Caki2 (cell line): ENCODE results near the gene PHLDB1. TPM values are rescaled to one million over a fixed set of nuclear protein-coding genes. Genes with fewer than 3 reads are reported as not detected.
A peak's percentile ranks its signal among the peaks of the same experiment; 100 is the strongest.
"Not testable (repeated sequence)": the region's sequence is repeated elsewhere in the genome, so short reads cannot be mapped to it uniquely, and the experiment has no call there.

Experiments
- DNase-seq: peaks from one replicate; pipeline ENCODE4 v3.0.0-alpha.2; 2015; ENCODE audit warnings: low read depth
- in situ Hi-C: cut with HindIII; loops from 2 replicates; pipeline ENCODE4 v1.10.0; 2016; ENCODE audit warnings: low sequenced_read_pairs, low pct_unique_long_range_greater_than_20kb, mixed read lengths
- total RNA-seq: library from RNA; depleted of rRNA; stranded (reverse); fragments of >200 nt; shearing (Covaris generic); gene quantifications from 2 replicates; pipeline ENCODE4 v1.2.3, GENCODE V29; 2014; ENCODE audit warnings: low replicate concordance

Gene PHLDB1
- total RNA-seq, 1 experiment from 2014 or later, result 26.6 TPM

- DNase-seq, in situ Hi-C loops: not testable (repeated sequence)
Observed at GRCh38 chr11:118603709-118604108, 3.7 kb upstream of the PHLDB1 start.

GRCh38 chr11:118604566-118604965, 2.8 kb upstream of the PHLDB1 start:
- in situ Hi-C loops, result no loop called here
- DNase-seq, result no peak

GRCh38 chr11:118605116-118605867, 2.1 kb upstream of the PHLDB1 start:
- in situ Hi-C loops, result no loop called here
- DNase-seq, result no peak

GRCh38 chr11:118606157-118606843, 1.1 kb upstream of the PHLDB1 start:
- in situ Hi-C loops, result no loop called here
- DNase-seq, result peak; percentile 49

GRCh38 chr11:118606844-118607228, 579 bp upstream of the PHLDB1 start:
- in situ Hi-C loops, result no loop called here
- no peak for DNase-seq

GRCh38 chr11:118608360-118609227, 1.2 kb downstream of the PHLDB1 start:
- DNase-seq, result no peak
- in situ Hi-C loops, result no loop called here

GRCh38 chr11:118609380-118610224, 2.2 kb downstream of the PHLDB1 start:
- in situ Hi-C loops, result no loop called here
- no peak for DNase-seq

GRCh38 chr11:118610225-118610772, 2.9 kb downstream of the PHLDB1 start:
- in situ Hi-C loops, result no loop called here
- DNase-seq, result no peak

- in situ Hi-C loops, result no loop called here
- no peak for DNase-seq
Observed at GRCh38 chr11:118610773-118611432, 3.5 kb downstream of the PHLDB1 start.

- DNase-seq, in situ Hi-C loops: not testable (repeated sequence)
Observed at GRCh38 chr11:118611433-118611795, 4.0 kb downstream of the PHLDB1 start.

GRCh38 chr11:118612378-118612777, 5.0 kb downstream of the PHLDB1 start:
- in situ Hi-C loops, result no loop called here
- DNase-seq, result no peak

- no peak for DNase-seq
- in situ Hi-C loops, result no loop called here
Observed at GRCh38 chr11:118614511-118614910, 7.1 kb downstream of the PHLDB1 start.

- DNase-seq, result peak; percentile 62
Observed at GRCh38 chr11:118615282-118615975, 8.0 kb downstream of the PHLDB1 start.

GRCh38 chr11:118615976-118616371, 8.6 kb downstream of the PHLDB1 start:
- in situ Hi-C loops, result no loop called here
- DNase-seq, result no peak

More at GRCh38 chr11:118615282-118615975, 8.0 kb downstream of the PHLDB1 start:
- in situ Hi-C loops, result no loop called here

- no peak for DNase-seq
- in situ Hi-C loops, result no loop called here
Observed at GRCh38 chr11:118618115-118618990, 10.9 kb downstream of the PHLDB1 start.

- in situ Hi-C loops, result no loop called here
- DNase-seq, result peak; percentile 38
Observed at GRCh38 chr11:118618991-118619375, 11.6 kb downstream of the PHLDB1 start.
